HepG2 (cell line): ENCODE data around the gene EFNA4. TPM values are rescaled to one million over a fixed set of nuclear protein-coding genes. Genes with fewer than 3 reads are reported as not detected.

Experiments used
- AFF4 ChIP-seq: sonication (generic); formaldehyde crosslinking; IDR thresholded peaks from 2 replicates; pipeline ENCODE4 v1.4.0; 2020; ENCODE audit warnings: missing genetic modification reagents
- AKAP8 ChIP-seq: sonication (generic); formaldehyde crosslinking; IDR thresholded peaks from 2 replicates; pipeline ENCODE4 v1.5.1; 2020; ENCODE audit warnings: mild to moderate bottlenecking, missing genetic modification reagents
- FOXA1 ChIP-seq, 2 experiments: fragments of 450-650 bp in 1 of 2; sonication (generic) in 1 of 2; formaldehyde crosslinking in 1 of 2; IDR thresholded peaks; 2 replicates each; pipeline versions ENCODE4 v1.4.0 to v1.6.1; 2016 to 2020; ENCODE audit warnings: missing genetic modification reagents in 1 of 2
- HDAC2 ChIP-seq: sonication (generic); formaldehyde crosslinking; IDR thresholded peaks from 2 replicates; pipeline ENCODE4 v1.4.0; 2020; ENCODE audit warnings: missing genetic modification reagents
- LCORL ChIP-seq, 2 experiments: fragments of 450-650 bp in 1 of 2; sonication (generic) in 1 of 2; formaldehyde crosslinking in 1 of 2; IDR thresholded peaks; 2 replicates each; pipeline versions ENCODE4 v1.5.0 to v1.6.1; 2017 to 2020; ENCODE audit warnings: antibody characterized with exemption in 1 of 2, missing genetic modification reagents in 1 of 2
- NRL ChIP-seq: sonication (generic); formaldehyde crosslinking; IDR thresholded peaks from 2 replicates; pipeline ENCODE4 v1.5.0; 2020; ENCODE audit warnings: missing genetic modification reagents, mild to moderate bottlenecking, moderate library complexity, borderline replicate concordance
- PHF21A ChIP-seq: sonication (generic); formaldehyde crosslinking; IDR thresholded peaks from 2 replicates; pipeline ENCODE4 v1.5.0; 2020; ENCODE audit warnings: mild to moderate bottlenecking, missing genetic modification reagents
- RBFOX2 ChIP-seq: fragments of 200-400 bp; formaldehyde crosslinking; IDR thresholded peaks from 2 replicates; pipeline ENCODE4 v1.6.1; 2017; ENCODE audit warnings: low read depth, mild to moderate bottlenecking, low read length
- SCMH1 ChIP-seq: sonication (generic); formaldehyde crosslinking; IDR thresholded peaks from 2 replicates; pipeline ENCODE4 v1.9.0; 2021; ENCODE audit warnings: missing genetic modification reagents, mild to moderate bottlenecking, borderline replicate concordance
- SIX1 ChIP-seq: sonication (generic); formaldehyde crosslinking; IDR thresholded peaks from 2 replicates; pipeline ENCODE4 v1.4.0; 2020; ENCODE audit warnings: missing genetic modification reagents, borderline replicate concordance
- ZNF232 ChIP-seq: sonication (generic); formaldehyde crosslinking; IDR thresholded peaks from 2 replicates; pipeline ENCODE4 v1.4.0; 2020; ENCODE audit warnings: missing genetic modification reagents, borderline replicate concordance
- ZNF235 ChIP-seq: sonication (generic); formaldehyde crosslinking; IDR thresholded peaks from 2 replicates; pipeline ENCODE4 v1.8.1; 2023; ENCODE audit warnings: mild to moderate bottlenecking, missing genetic modification reagents, borderline replicate concordance
- ZNF550 ChIP-seq: sonication (generic); formaldehyde crosslinking; IDR thresholded peaks from 2 replicates; pipeline ENCODE4 v1.4.0; 2020; ENCODE audit warnings: mild to moderate bottlenecking, missing genetic modification reagents, borderline replicate concordance
- ZNF709 ChIP-seq: sonication (generic); formaldehyde crosslinking; IDR thresholded peaks from 2 replicates; pipeline ENCODE4 v1.5.0; 2020; ENCODE audit warnings: mild to moderate bottlenecking, missing genetic modification reagents
- ZNF891 ChIP-seq: sonication (generic); formaldehyde crosslinking; IDR thresholded peaks from 2 replicates; pipeline ENCODE4 v1.5.0; 2020; ENCODE audit warnings: mild to moderate bottlenecking, missing genetic modification reagents
- polyA plus RNA-seq, 8 experiments: library from polyadenylated mRNA; depleted of rRNA in 3 of 8; stranded (reverse) in 7 of 8; unstranded in 1 of 8; fragments of >200 nt; fragmentation: Illumina TruSeq in 4 of 8; extraction: Trizol in 4 of 8; gene quantifications; 2 replicates each; pipeline versions ENCODE4 v1.2.1 to v1.2.3, GENCODE V29; 2011 to 2016; ENCODE audit warnings: low read depth in 4 of 8, missing spikeins in 1 of 8, mixed read lengths in 1 of 8; ENCODE audit not compliant: insufficient read depth in 1 of 8
- total RNA-seq, 5 experiments: library from RNA; depleted of rRNA; stranded (reverse); fragments of >200 nt; fragmentation: Illumina TruSeq; extraction: Trizol; gene quantifications; 2 replicates each; pipeline ENCODE4 v1.2.3, GENCODE V29; 2016; ENCODE audit warnings: low read depth in 1 of 5
- TF ChIP-seq, protein P1 (sequence below): sonication (generic); formaldehyde crosslinking; IDR thresholded peaks from 2 replicates; pipeline ENCODE4; 2020; ENCODE audit warnings: missing genetic modification reagents, mild to moderate bottlenecking, borderline replicate concordance
- TF ChIP-seq, protein P2 (sequence below): sonication (generic); formaldehyde crosslinking; IDR thresholded peaks from 2 replicates; pipeline ENCODE4 v1.5.0; 2020; ENCODE audit warnings: mild to moderate bottlenecking, missing genetic modification reagents, borderline replicate concordance

Gene EFNA4
- total and polyA plus RNA-seq, 2 of the 13 experiments (the other 11 are each of a cell fraction or from before 2014, with no cell fraction given), result 12.0 to 17.2 TPM

GRCh38 chr1:155093911-155094621 is 30.5 kb downstream of the EFNA4 start (continued):
- TF ChIP-seq, protein P1, sequence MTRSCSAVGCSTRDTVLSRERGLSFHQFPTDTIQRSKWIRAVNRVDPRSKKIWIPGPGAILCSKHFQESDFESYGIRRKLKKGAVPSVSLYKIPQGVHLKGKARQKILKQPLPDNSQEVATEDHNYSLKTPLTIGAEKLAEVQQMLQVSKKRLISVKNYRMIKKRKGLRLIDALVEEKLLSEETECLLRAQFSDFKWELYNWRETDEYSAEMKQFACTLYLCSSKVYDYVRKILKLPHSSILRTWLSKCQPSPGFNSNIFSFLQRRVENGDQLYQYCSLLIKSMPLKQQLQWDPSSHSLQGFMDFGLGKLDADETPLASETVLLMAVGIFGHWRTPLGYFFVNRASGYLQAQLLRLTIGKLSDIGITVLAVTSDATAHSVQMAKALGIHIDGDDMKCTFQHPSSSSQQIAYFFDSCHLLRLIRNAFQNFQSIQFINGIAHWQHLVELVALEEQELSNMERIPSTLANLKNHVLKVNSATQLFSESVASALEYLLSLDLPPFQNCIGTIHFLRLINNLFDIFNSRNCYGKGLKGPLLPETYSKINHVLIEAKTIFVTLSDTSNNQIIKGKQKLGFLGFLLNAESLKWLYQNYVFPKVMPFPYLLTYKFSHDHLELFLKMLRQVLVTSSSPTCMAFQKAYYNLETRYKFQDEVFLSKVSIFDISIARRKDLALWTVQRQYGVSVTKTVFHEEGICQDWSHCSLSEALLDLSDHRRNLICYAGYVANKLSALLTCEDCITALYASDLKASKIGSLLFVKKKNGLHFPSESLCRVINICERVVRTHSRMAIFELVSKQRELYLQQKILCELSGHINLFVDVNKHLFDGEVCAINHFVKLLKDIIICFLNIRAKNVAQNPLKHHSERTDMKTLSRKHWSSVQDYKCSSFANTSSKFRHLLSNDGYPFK (CRISPR knock-in tag), result peak; percentile 33; the same call in 1 of the 2 replicates
- TF ChIP-seq HDAC2 (no peak), ZNF891 (CRISPR knock-in tag) (peak; percentile 47; the same call in 1 of the 2 replicates), ZNF235 (CRISPR knock-in tag) (no peak), PHF21A (CRISPR knock-in tag) (no peak), NRL (CRISPR knock-in tag) (no peak), FOXA1 (IDR thresholded peaks at IDR 0.05) (no peak), FOXA1 (CRISPR knock-in tag; IDR thresholded peaks at IDR 0.05) (peak; percentile 16; the same call in 1 of the 2 replicates), RBFOX2 (no peak), ZNF709 (CRISPR knock-in tag) (peak; percentile 59; the same call in 1 of the 2 replicates), SCMH1 (no peak), LCORL (IDR thresholded peaks at IDR 0.05) (peak; percentile 87), LCORL (CRISPR knock-in tag; IDR thresholded peaks at IDR 0.05) (0 out of 2 replicates have a peak, but pooled peaks have one; percentile 24), SIX1 (CRISPR knock-in tag) (no peak), ZNF232 (CRISPR knock-in tag) (no peak), AKAP8 (CRISPR knock-in tag) (no peak), ZNF550 (no peak), AFF4 (CRISPR knock-in tag) (no peak)
- TF ChIP-seq, protein P2, sequence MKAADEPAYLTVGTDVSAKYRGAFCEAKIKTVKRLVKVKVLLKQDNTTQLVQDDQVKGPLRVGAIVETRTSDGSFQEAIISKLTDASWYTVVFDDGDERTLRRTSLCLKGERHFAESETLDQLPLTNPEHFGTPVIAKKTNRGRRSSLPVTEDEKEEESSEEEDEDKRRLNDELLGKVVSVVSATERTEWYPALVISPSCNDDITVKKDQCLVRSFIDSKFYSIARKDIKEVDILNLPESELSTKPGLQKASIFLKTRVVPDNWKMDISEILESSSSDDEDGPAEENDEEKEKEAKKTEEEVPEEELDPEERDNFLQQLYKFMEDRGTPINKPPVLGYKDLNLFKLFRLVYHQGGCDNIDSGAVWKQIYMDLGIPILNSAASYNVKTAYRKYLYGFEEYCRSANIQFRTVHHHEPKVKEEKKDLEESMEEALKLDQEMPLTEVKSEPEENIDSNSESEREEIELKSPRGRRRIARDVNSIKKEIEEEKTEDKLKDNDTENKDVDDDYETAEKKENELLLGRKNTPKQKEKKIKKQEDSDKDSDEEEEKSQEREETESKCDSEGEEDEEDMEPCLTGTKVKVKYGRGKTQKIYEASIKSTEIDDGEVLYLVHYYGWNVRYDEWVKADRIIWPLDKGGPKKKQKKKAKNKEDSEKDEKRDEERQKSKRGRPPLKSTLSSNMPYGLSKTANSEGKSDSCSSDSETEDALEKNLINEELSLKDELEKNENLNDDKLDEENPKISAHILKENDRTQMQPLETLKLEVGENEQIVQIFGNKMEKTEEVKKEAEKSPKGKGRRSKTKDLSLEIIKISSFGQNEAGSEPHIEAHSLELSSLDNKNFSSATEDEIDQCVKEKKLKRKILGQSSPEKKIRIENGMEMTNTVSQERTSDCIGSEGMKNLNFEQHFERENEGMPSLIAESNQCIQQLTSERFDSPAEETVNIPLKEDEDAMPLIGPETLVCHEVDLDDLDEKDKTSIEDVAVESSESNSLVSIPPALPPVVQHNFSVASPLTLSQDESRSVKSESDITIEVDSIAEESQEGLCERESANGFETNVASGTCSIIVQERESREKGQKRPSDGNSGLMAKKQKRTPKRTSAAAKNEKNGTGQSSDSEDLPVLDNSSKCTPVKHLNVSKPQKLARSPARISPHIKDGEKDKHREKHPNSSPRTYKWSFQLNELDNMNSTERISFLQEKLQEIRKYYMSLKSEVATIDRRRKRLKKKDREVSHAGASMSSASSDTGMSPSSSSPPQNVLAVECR, result 0 out of 2 replicates have a peak, but pooled peaks have one; percentile 31
